Measurements from ENCODE around the gene RAB6A. TPM values are rescaled to one million over a fixed set of nuclear protein-coding genes. Genes with fewer than 3 reads are reported as not detected.

RAB6A gene
- total RNA-seq, 1 donor from 2014 or later = 222 TPM

- Mint-ChIP-seq H3K4me1 (ENCODE audit: low read depth, unreplicated experiment) (no peaks in the 10 kb centered on the region), H3K27ac (ENCODE audit: unreplicated experiment) (no peak overlapping the region), H3K9me3 (ENCODE audit: unreplicated experiment) (no peaks in the 10 kb centered on the region), H3K27me3 (ENCODE audit: unreplicated experiment) (no peaks in the 10 kb centered on the region), H3K36me3 (ENCODE audit: unreplicated experiment) (no peaks in the 10 kb centered on the region), H3K4me3 (ENCODE audit: unreplicated experiment) (no peak overlapping the region)
- no peak for TF ChIP-seq CTCF (IDR thresholded peaks at IDR 0.05; ENCODE audit: partially characterized antibody, unreplicated experiment)
- no peak for DNase-seq
Measured at GRCh38 chr11:73800276-73800806, 39.5 kb upstream of the RAB6A start.

GRCh38 chr11:73797457-73797856, 36.6 kb upstream of the RAB6A start:
- Mint-ChIP-seq H3K27me3 (ENCODE audit: unreplicated experiment) (no peaks in the 10 kb centered on the region), H3K36me3 (ENCODE audit: unreplicated experiment) (no peaks in the 10 kb centered on the region), H3K9me3 (ENCODE audit: unreplicated experiment) (no peaks in the 10 kb centered on the region), H3K27ac (ENCODE audit: unreplicated experiment) (no peak overlapping the region), H3K4me3 (ENCODE audit: unreplicated experiment) (no peak overlapping the region), H3K4me1 (ENCODE audit: low read depth, unreplicated experiment) (no peaks in the 10 kb centered on the region)
- no peak for DNase-seq
- TF ChIP-seq CTCF (IDR thresholded peaks at IDR 0.05; ENCODE audit: partially characterized antibody, unreplicated experiment) = no peak

- no peaks in the 10 kb centered on the region for H3K4me1 Mint-ChIP-seq (ENCODE audit: low read depth, unreplicated experiment)
- TF ChIP-seq CTCF (IDR thresholded peaks at IDR 0.05; ENCODE audit: partially characterized antibody, unreplicated experiment) = no peak
- H3K36me3 Mint-ChIP-seq (ENCODE audit: unreplicated experiment) = no peaks in the 10 kb centered on the region
- peak; percentile 31 for DNase-seq
- H3K27me3 Mint-ChIP-seq (ENCODE audit: unreplicated experiment) = no peaks in the 10 kb centered on the region
- H3K27ac Mint-ChIP-seq (ENCODE audit: unreplicated experiment) = no peak overlapping the region
- no peaks in the 10 kb centered on the region for H3K9me3 Mint-ChIP-seq (ENCODE audit: unreplicated experiment)
- H3K4me3 Mint-ChIP-seq (ENCODE audit: unreplicated experiment) = no peak overlapping the region
Measured at GRCh38 chr11:73795925-73796632, 35.2 kb upstream of the RAB6A start.

GRCh38 chr11:73792584-73792983, 31.7 kb upstream of the RAB6A start:
- DNase-seq = no peak

More at GRCh38 chr11:73792584-73792983, 31.7 kb upstream of the RAB6A start:
- peaks cover 2% of the 10 kb centered on the region for H3K4me1 Mint-ChIP-seq (ENCODE audit: low read depth, unreplicated experiment)
- H3K9me3 Mint-ChIP-seq (ENCODE audit: unreplicated experiment) = peaks cover 3% of the 10 kb centered on the region
- no peaks in the 10 kb centered on the region for H3K36me3 Mint-ChIP-seq (ENCODE audit: unreplicated experiment)
- H3K4me3 Mint-ChIP-seq (ENCODE audit: unreplicated experiment) = no peak overlapping the region
- H3K27ac Mint-ChIP-seq (ENCODE audit: unreplicated experiment) = no peak overlapping the region
- peaks cover 1% of the 10 kb centered on the region for H3K27me3 Mint-ChIP-seq (ENCODE audit: unreplicated experiment)
- TF ChIP-seq CTCF (IDR thresholded peaks at IDR 0.05; ENCODE audit: partially characterized antibody, unreplicated experiment) = no peak
